PC-3 (cell line): ENCODE results near the gene ATP7A. TPM values are rescaled to one million over a fixed set of nuclear protein-coding genes. Genes with fewer than 3 reads are reported as not detected.
"Not testable (repeated sequence)": the region's sequence is repeated elsewhere in the genome, so short reads cannot be mapped to it uniquely, and the experiment has no call there.

Experiments used
- ATAC-seq: fragments of 200-7000 bp; cut with Tn5 transposase; 2 replicates; pipeline ENCODE4 v1.9.1; 2020; ENCODE audit warnings: mild to moderate bottlenecking, moderate library complexity
- BruUV-seq: library from RNA; stranded (reverse); fragments of 400-500 nt; replicated peaks from 2 replicates; lab custom pipeline; 2021; lab: Mats Ljungman, UMichigan
- CTCF ChIA-PET: fragments of 300-600 bp; sonication (Branson Sonifier 250); formaldehyde crosslinking; loops from one replicate; lab custom pipeline; 2022; ENCODE audit warnings: antibody characterized with exemption; lab: Charles Lee
- POLR2A ChIA-PET: fragments of 300-600 bp; sonication (Branson Sonifier 250); formaldehyde crosslinking; loops from one replicate; lab custom pipeline; 2022; ENCODE audit warnings: antibody characterized with exemption; ENCODE audit not compliant: unreplicated experiment; lab: Charles Lee
- DNase-seq: peaks from one replicate; pipeline ENCODE4 v3.0.0-alpha.2; 2015
- H2AFZ ChIP-seq: fragments of 300-600 bp; sonication (generic); 2 replicates; pipeline ENCODE4 v1.6.0; 2016; ENCODE audit warnings: antibody characterized with exemption, low read length
- H3F3A ChIP-seq: fragments of 300-600 bp; sonication (generic); one replicate; pipeline ENCODE4 v1.6.0; 2017; ENCODE audit warnings: antibody characterized with exemption, low read length, control low read depth, mild to moderate bottlenecking; ENCODE audit not compliant: unreplicated experiment
- H3K27ac ChIP-seq: fragments of 300-600 bp; sonication (generic); 2 replicates; pipeline ENCODE4 v1.5.1; 2016; ENCODE audit warnings: mild to moderate bottlenecking, low read length
- H3K27me3 ChIP-seq: fragments of 300-600 bp; sonication (generic); 2 replicates; pipeline ENCODE4 v1.6.1; 2016; ENCODE audit warnings: low read length, mixed read lengths
- H3K36me3 ChIP-seq: fragments of 300-600 bp; sonication (generic); 2 replicates; pipeline ENCODE4 v1.6.1; 2016; ENCODE audit warnings: low read depth, mixed run types, low read length, mixed read lengths
- H3K4me1 ChIP-seq: fragments of 300-600 bp; sonication (generic); 2 replicates; pipeline ENCODE4 v1.5.1; 2016; ENCODE audit warnings: low read length; ENCODE audit not compliant: insufficient read depth
- H3K4me2 ChIP-seq: fragments of 300-600 bp; sonication (generic); 2 replicates; pipeline ENCODE4 v1.6.0; 2016; ENCODE audit warnings: low read length
- H3K4me3 ChIP-seq: fragments of 300-600 bp; sonication (generic); 2 replicates; pipeline ENCODE4 v1.5.1; 2016; ENCODE audit warnings: mild to moderate bottlenecking, low read length, mixed read lengths
- H3K79me2 ChIP-seq: fragments of 300-600 bp; sonication (generic); 2 replicates; pipeline ENCODE4 v1.6.1; 2017; ENCODE audit warnings: low read length, mixed read lengths
- H3K9ac ChIP-seq: fragments of 300-600 bp; sonication (generic); 2 replicates; pipeline ENCODE4 v1.6.0; 2016; ENCODE audit warnings: mild to moderate bottlenecking, low read length
- H3K9me2 ChIP-seq: fragments of 300-600 bp; sonication (generic); replicated peaks from 2 replicates; pipeline ENCODE4 v1.6.1; 2016; ENCODE audit warnings: mixed run types, low read length, mixed read lengths
- H3K9me3 ChIP-seq: fragments of 300-600 bp; sonication (generic); 2 replicates; pipeline ENCODE4 v1.6.1; 2016; ENCODE audit warnings: low read length, mixed read lengths
- H4K20me1 ChIP-seq: fragments of 300-600 bp; sonication (generic); 2 replicates; pipeline ENCODE4 v1.6.1; 2016; ENCODE audit warnings: low read length, mixed read lengths
- EZH2 ChIP-seq: fragments of 300-600 bp; sonication (generic); IDR thresholded peaks from one replicate; pipeline ENCODE4 v1.6.1; 2017; ENCODE audit warnings: antibody characterized with exemption, mild to moderate bottlenecking, low read length; ENCODE audit not compliant: unreplicated experiment
- EZH2phosphoT487 ChIP-seq: fragments of 300-600 bp; sonication (generic); IDR thresholded peaks from 2 replicates; pipeline ENCODE4 v1.6.1; 2018; ENCODE audit warnings: mild to moderate bottlenecking, antibody characterized with exemption, low read length, borderline replicate concordance
- intact Hi-C: fragments of 100-400 bp; cut with micrococcal nuclease; formaldehyde crosslinking; loops from 2 replicates; pipeline ENCODE4 v1.9.0; 2023
- total RNA-seq: library from RNA; depleted of rRNA; stranded (reverse); fragments of >200 nt; gene quantifications from 2 replicates; pipeline ENCODE4 v1.2.3, GENCODE V29; 2014
- TF ChIP-seq, protein P1 (sequence below): fragments of 300-600 bp; sonication (generic); conservative IDR thresholded peaks from 2 replicates; pipeline ENCODE4 v1.5.1; 2017; ENCODE audit warnings: antibody characterized with exemption, low read depth, mild to moderate bottlenecking, low read length

Gene ATP7A
- total RNA-seq, 1 experiment from 2014 or later = 3.4 TPM

- POLR2A ChIA-PET = interaction anchor here (0.6 kb wide), 1 partner anchor 19 kb away, joined by 3 read pairs; the partner anchor contains the start of gene COX7B
- CTCF ChIA-PET = no interaction called here
Measured at GRCh38 chrX:77918568-77918967, 8.1 kb downstream of the ATP7A start.

GRCh38 chrX:77919370-77919769, 8.9 kb downstream of the ATP7A start:
- H3K4me3 ChIP-seq, H3K9ac ChIP-seq, H3F3A ChIP-seq, DNase-seq, H3K9me3 ChIP-seq, H3K9me2 ChIP-seq, H3K27me3 ChIP-seq, intact Hi-C loops, BruUV-seq, H3K4me2 ChIP-seq, H3K79me2 ChIP-seq, H4K20me1 ChIP-seq, ATAC-seq, POLR2A ChIA-PET, H3K27ac ChIP-seq, H2AFZ ChIP-seq, CTCF ChIA-PET, H3K36me3 ChIP-seq, H3K4me1 ChIP-seq: not testable (repeated sequence)

More at GRCh38 chrX:77918568-77918967, 8.1 kb downstream of the ATP7A start:
- no peaks in the 10 kb centered on the region for H3K9me2 ChIP-seq
- peaks cover 5% of the 10 kb centered on the region; the same call in 1 of the 2 replicates for H3K4me1 ChIP-seq
- DNase-seq = peak; percentile 26
- TF ChIP-seq EZH2 (no peak), EZH2phosphoT487 (no peak)
- no peaks in the 10 kb centered on the region for H4K20me1 ChIP-seq
- H3K4me2 ChIP-seq = no peak overlapping the region
- H3K27ac ChIP-seq = no peak overlapping the region
- no peak overlapping the region for H3K4me3 ChIP-seq
- no TSS peak for BruUV-seq
- H3K36me3 ChIP-seq = no peaks in the 10 kb centered on the region
- intact Hi-C loops = no loop called here
- no peaks in the 10 kb centered on the region for H3K9me3 ChIP-seq
- H2AFZ ChIP-seq = no peak overlapping the region
- H3F3A ChIP-seq = no peaks in the 10 kb centered on the region
- H3K79me2 ChIP-seq = no peaks in the 10 kb centered on the region
- no peak overlapping the region for H3K9ac ChIP-seq
- H3K27me3 ChIP-seq = no peaks in the 10 kb centered on the region
- ATAC-seq = no peak; the same call in 1 of the 2 replicates

GRCh38 chrX:77922787-77923186, 12.3 kb downstream of the ATP7A start:
- Histone ChIP-seq H3K79me2 (no peaks in the 10 kb centered on the region), H3K4me2 (no peak overlapping the region), H3K9ac (no peak overlapping the region), H2AFZ (no peak overlapping the region), H3K4me3 (no peak overlapping the region), H3F3A (no peaks in the 10 kb centered on the region), H3K9me2 (no peaks in the 10 kb centered on the region), H3K27ac (no peak overlapping the region), H3K36me3 (no peaks in the 10 kb centered on the region), H3K4me1 (no peaks in the 10 kb centered on the region), H3K9me3 (no peaks in the 10 kb centered on the region), H3K27me3 (no peaks in the 10 kb centered on the region), H4K20me1 (no peaks in the 10 kb centered on the region)
- ChIA-PET CTCF (no interaction called here), POLR2A (no interaction called here)
- TF ChIP-seq, protein P1, sequence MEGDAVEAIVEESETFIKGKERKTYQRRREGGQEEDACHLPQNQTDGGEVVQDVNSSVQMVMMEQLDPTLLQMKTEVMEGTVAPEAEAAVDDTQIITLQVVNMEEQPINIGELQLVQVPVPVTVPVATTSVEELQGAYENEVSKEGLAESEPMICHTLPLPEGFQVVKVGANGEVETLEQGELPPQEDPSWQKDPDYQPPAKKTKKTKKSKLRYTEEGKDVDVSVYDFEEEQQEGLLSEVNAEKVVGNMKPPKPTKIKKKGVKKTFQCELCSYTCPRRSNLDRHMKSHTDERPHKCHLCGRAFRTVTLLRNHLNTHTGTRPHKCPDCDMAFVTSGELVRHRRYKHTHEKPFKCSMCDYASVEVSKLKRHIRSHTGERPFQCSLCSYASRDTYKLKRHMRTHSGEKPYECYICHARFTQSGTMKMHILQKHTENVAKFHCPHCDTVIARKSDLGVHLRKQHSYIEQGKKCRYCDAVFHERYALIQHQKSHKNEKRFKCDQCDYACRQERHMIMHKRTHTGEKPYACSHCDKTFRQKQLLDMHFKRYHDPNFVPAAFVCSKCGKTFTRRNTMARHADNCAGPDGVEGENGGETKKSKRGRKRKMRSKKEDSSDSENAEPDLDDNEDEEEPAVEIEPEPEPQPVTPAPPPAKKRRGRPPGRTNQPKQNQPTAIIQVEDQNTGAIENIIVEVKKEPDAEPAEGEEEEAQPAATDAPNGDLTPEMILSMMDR = no peak
- no peak for TF ChIP-seq EZH2
- BruUV-seq = no TSS peak
- DNase-seq = no peak
- intact Hi-C loops = no loop called here
- ATAC-seq = no peak

DNA sequence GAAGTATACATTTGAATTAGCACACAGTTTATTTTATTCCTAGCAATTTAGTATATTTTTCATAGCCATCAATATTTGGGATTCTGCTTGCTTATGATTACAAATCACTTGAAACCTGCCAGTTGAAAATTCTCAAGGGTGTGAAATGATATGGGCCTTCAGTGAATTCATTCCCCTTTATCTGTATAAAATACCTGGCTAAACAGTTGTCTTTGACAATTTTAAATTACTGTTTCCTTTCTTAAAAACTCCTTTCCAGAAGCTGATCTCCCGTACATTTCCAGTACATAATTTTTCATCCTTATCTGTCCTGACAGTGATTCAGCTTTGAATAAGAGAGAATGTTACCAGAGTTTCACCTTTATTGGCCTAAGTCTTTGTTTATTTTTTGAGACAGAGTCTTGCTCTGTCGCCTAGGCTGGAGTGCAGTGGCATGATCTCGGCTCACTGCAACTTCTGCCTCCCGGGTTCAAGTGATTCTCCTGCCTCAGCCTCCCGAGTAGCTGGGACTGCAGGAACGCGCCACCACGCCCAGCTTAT, 13.9 kb downstream of the ATP7A start:
- BruUV-seq = no TSS peak
- Histone ChIP-seq H3K36me3 (no peaks in the 10 kb centered on the region), H3K27ac (no peak overlapping the region), H2AFZ (no peak overlapping the region), H3K27me3 (no peaks in the 10 kb centered on the region), H3K4me3 (no peak overlapping the region), H3K79me2 (no peaks in the 10 kb centered on the region), H3K4me2 (no peak overlapping the region), H3F3A (no peaks in the 10 kb centered on the region), H4K20me1 (no peaks in the 10 kb centered on the region), H3K9me2 (no peaks in the 10 kb centered on the region), H3K9ac (no peak overlapping the region), H3K4me1 (no peaks in the 10 kb centered on the region), H3K9me3 (no peaks in the 10 kb centered on the region)
- ChIA-PET POLR2A (no interaction called here), CTCF (no interaction called here)
- DNase-seq (no peak), ATAC-seq (no peak)
- TF ChIP-seq EZH2phosphoT487 = no peak
- TF ChIP-seq, protein P1 = no peak
- no peak for TF ChIP-seq EZH2
- intact Hi-C loops = no loop called here
